ENCODE measurements around the gene SORT1.

GRCh38 chr1:109271458-109271857 lies 126.3 kb downstream of the SORT1 start:
- TF ChIP-seq CTCF (IDR thresholded peaks at IDR 0.05) = no peak
- TF ChIP-seq POLR2A (IDR thresholded peaks at IDR 0.05) = no peak
